Measurements from ENCODE around the gene ZSCAN26.

ZSCAN26 gene

DNA sequence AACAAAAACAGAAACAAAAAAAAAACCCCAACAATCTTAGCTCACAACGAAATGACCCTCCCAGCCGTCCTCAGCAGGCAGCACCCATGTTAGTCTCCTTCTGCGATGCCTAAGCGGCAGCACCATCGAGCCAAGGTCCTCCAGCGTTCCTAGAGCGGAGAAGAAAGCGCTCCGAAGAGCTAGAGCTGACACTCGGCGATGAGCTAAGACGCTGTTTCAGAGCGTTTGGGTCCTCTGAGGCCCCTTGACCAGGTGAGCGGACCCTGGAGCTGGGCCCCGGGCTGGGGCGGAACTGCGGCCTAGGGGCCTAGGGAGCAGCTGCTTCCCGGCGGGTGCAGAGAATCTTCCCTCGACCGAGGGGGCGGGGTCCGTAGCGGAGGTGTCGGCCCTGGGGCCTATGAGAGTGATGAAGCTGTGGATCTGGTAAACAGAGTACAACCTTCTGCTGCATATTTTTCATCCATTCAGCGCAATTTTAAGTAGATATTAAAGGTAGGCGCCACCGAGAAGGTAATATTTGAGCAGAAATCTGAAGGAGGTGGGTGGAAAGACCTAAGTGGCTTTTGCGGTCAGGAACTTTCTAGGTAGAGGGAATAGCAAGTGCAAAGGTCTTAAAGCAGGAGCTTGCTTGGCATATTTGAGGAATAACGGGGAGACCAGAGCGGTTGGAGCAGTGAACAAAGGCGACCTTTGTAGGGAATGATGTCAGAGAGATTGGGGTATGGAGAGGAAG lies at the start of gene ZSCAN26:
ZSCAN26 (plus strand) TSS at position 182 of the 733 bp plus-strand sequence. CDS start 4,777 bp downstream, outside the sequence.
- Mint-ChIP-seq H3K27ac (no peak within 1 kb of the TSS), H3K4me3 (no peak within 1 kb of the TSS), H3K4me1 (peaks cover 18% of the 10 kb centered on the region), H3K9me3 (no peaks in the 10 kb centered on the region), H3K27me3 (ENCODE audit: low read depth) (no peaks in the 10 kb centered on the region), H3K36me3 (ENCODE audit: low read depth) (peaks cover 13% of the 10 kb centered on the region)
- TF ChIP-seq, protein P1, sequence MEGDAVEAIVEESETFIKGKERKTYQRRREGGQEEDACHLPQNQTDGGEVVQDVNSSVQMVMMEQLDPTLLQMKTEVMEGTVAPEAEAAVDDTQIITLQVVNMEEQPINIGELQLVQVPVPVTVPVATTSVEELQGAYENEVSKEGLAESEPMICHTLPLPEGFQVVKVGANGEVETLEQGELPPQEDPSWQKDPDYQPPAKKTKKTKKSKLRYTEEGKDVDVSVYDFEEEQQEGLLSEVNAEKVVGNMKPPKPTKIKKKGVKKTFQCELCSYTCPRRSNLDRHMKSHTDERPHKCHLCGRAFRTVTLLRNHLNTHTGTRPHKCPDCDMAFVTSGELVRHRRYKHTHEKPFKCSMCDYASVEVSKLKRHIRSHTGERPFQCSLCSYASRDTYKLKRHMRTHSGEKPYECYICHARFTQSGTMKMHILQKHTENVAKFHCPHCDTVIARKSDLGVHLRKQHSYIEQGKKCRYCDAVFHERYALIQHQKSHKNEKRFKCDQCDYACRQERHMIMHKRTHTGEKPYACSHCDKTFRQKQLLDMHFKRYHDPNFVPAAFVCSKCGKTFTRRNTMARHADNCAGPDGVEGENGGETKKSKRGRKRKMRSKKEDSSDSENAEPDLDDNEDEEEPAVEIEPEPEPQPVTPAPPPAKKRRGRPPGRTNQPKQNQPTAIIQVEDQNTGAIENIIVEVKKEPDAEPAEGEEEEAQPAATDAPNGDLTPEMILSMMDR (IDR thresholded peaks at IDR 0.05; ENCODE audit: unreplicated experiment in 3 of 3): no peak

DNA sequence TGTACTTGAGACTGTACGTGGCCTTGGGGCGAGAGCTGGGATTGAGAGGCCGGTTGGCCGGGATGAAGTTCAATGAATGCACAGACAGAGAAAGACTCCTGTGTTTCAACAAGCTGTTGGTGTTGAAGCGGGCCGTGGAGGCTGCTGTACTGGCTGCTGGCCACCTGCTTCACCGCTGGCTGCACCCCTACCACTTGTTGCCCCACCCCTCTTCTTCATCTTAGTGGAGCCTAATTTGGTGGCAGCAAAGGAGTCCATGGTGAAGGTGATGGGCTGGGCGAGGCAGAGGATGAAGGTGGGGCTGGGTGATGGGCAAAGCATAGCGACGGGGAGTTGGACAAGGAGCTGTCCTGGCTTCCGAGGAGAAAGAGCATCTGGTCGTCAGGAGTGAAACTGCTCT lies 49.1 kb upstream of the ZSCAN26 start:
- Mint-ChIP-seq H3K4me3 (peak overlapping the region; percentile 85 to 93 (median 93)), H3K27me3 (ENCODE audit: low read depth) (peaks cover 91% of the 10 kb centered on the region), H3K36me3 (ENCODE audit: low read depth) (no peaks in the 10 kb centered on the region), H3K9me3 (peaks cover 10% of the 10 kb centered on the region), H3K4me1 (peaks cover 4% of the 10 kb centered on the region), H3K27ac (peak overlapping the region in 1 of 3 experiments; percentile 15)
- TF ChIP-seq, protein P1 (IDR thresholded peaks at IDR 0.05; ENCODE audit: unreplicated experiment in 3 of 3): no peak

DNA sequence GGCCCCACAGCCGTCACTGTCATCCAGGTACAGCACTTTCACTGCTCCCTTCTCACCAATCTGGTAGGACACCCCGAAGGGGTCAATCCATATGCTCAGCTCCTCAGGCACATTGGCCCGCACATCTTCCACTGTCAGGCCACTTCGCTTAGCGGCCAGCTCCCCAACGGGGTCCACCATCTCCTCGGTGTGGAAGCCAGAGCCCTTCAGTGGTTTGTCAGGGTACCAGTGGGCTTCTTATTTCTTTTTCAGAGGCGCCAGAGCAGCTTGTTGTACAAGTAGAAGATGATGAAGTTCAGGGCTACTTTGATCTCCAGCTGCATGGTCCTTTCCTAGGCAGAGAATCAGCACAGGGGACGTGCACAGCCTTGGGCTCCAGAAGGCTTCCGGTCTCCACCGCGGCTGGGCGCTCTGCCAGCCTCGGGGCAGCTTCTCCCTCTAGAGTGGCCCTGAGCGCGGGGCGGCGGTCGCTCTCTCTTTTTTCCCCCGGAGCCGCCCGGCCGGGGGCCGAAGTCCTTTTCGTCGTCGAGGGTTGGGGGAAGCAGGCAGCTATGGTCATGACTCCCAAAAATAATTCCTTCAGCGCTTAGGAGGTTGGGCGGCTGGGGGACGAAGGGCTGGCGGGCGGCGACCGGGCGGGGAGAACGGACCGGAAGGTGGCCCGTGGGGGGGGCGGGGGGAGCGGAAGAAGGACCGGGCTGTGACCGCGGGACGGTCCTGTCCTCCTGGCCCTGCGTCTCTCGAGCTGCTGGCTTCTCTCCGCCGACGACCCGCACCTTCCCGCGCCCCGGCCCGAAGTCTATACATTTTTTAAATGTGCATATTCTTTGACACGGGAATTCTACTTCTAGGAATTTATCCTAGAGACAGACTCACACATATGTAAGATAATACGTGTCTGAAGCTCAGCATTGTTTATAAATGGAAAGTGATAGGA lies 48.4 kb upstream of the ZSCAN26 start:
- Mint-ChIP-seq H3K36me3 (ENCODE audit: low read depth) (no peaks in the 10 kb centered on the region), H3K4me3 (peak overlapping the region; percentile 85 to 93 (median 93)), H3K4me1 (peaks cover 4% of the 10 kb centered on the region), H3K27me3 (ENCODE audit: low read depth) (peaks cover 91% of the 10 kb centered on the region), H3K9me3 (peaks cover 10% of the 10 kb centered on the region), H3K27ac (peak overlapping the region; percentile 46 to 90 (median 71))
- TF ChIP-seq, protein P1 (IDR thresholded peaks at IDR 0.05; ENCODE audit: unreplicated experiment in 3 of 3): no peak

DNA sequence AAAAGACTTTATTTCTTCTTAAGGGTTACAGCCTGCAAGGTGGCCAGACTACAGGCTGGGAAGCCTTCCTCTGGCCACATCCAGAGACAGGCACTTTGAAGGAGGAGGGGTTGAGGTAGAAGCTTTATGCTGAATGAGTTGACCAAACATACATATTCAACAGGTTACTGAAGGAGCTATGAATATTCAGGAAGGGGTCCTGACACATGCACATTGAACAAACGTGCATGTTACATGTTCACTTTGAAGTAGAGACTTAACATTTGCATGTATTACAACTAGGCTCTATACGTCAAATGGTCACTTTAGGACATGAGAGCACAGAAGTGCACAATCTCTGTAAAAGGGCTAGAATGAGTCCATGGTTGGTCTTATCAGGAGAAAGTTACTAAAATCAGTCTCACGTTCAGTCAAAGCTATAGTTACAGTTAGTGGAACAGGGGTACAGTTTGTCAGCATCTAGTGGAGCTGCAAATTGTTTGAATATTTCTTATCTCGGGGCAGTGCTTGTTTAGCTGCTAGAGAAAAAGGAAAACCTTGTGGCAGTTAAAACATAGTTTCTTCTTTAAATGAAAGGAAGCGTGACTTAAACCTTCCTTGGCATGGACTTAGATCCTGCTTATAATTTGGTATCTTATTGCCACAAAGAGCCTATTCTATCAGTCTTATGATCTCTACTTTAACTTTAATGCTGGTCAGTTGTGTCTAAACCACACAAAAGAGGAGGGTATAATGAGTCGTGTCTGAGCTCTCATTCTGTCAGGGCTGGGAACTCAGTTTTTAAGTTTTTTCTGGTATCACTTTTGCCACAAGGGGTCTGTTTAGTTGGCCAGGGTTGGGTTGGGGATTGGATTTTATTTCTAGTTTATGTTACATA lies 46.4 kb upstream of the ZSCAN26 start:
- peak overlapping the region in 2 of 3 experiments; percentile 23 to 42 for H3K4me3 Mint-ChIP-seq
- peaks cover 73% of the 10 kb centered on the region for H3K27me3 Mint-ChIP-seq (ENCODE audit: low read depth)
- H3K9me3 Mint-ChIP-seq: peaks cover 10% of the 10 kb centered on the region
- no peaks in the 10 kb centered on the region for H3K36me3 Mint-ChIP-seq (ENCODE audit: low read depth)
- H3K27ac Mint-ChIP-seq: no peak overlapping the region
- TF ChIP-seq, protein P1 (IDR thresholded peaks at IDR 0.05; ENCODE audit: unreplicated experiment in 3 of 3): no peak
- H3K4me1 Mint-ChIP-seq: peaks cover 13% of the 10 kb centered on the region
